Epithelial cell of umbilical artery (primary cell): Measurements from ENCODE around the gene PGAP3. TPM values are rescaled to one million over a fixed set of nuclear protein-coding genes. Genes with fewer than 3 reads are reported as not detected.

Source experiments
- total RNA-seq: library from RNA; depleted of rRNA; stranded (reverse); fragments of >200 nt; gene quantifications from 2 replicates; pipeline ENCODE4 v1.2.3, GENCODE V29; 2014

PGAP3 gene
- 1.9 and 5.6 TPM in 2 replicates for total RNA-seq

GRCh38 chr17:39687546-39688474 is at the start of gene PGAP3:
TSS of gene PGAP3 (minus strand) at chr17:39688057. CDS start at chr17:39688014, 43 bp downstream.

GRCh38 chr17:39730095-39730921 is 42.5 kb upstream of the PGAP3 start, which contains the start of gene MIEN1:
TSS of gene MIEN1 (minus strand) at chr17:39730532. CDS start at chr17:39730495, 37 bp downstream.

GRCh38 chr17:39699818-39700147 is 11.9 kb upstream of the PGAP3 start, which contains the start of gene ERBB2:
TSS of gene ERBB2 (plus strand) at chr17:39700064. CDS start at chr17:39700239, 175 bp downstream.

GRCh38 chr17:39667945-39668924 is 19.6 kb downstream of the PGAP3 start, which contains the start of gene PNMT:
TSS of gene PNMT (plus strand) at chr17:39668453. CDS start at chr17:39668476, 23 bp downstream.

GRCh38 chr17:39664581-39665561 is 23.0 kb downstream of the PGAP3 start, which contains the start of gene TCAP:
TSS of gene TCAP (plus strand) at chr17:39665349. CDS start at chr17:39665360, 11 bp downstream.

GRCh38 chr17:39636927-39637736 is 50.7 kb downstream of the PGAP3 start, which contains the start of gene STARD3:
TSS of gene STARD3 (plus strand) at chr17:39637144. CDS start at chr17:39653532, 16,388 bp downstream.

GRCh38 chr17:39626171-39627046 is 61.4 kb downstream of the PGAP3 start, which contains the start of gene PPP1R1B:
TSS of gene PPP1R1B (plus strand) at chr17:39626952. CDS start at chr17:39627393, 441 bp downstream.

Other genes starting within 250 kb of the PGAP3 start
- gene MED1, start 236.8 kb downstream of the PGAP3 start, total RNA-seq, result 16.6 and 18.8 TPM in 2 replicates
- gene CDK12, start 226.6 kb downstream of the PGAP3 start, total RNA-seq, result 16.2 and 21.1 TPM in 2 replicates
- not detected in 2 replicates for gene NEUROD2, start 80.1 kb downstream of the PGAP3 start, total RNA-seq
- gene PPP1R1B, start 61.1 kb downstream of the PGAP3 start, total RNA-seq, result not detected in 2 replicates
- gene STARD3, start 50.9 kb downstream of the PGAP3 start, total RNA-seq, result 16.7 and 19.8 TPM in 2 replicates
- under 0.01 and 0.15 TPM in 2 replicates for gene TCAP, start 22.7 kb downstream of the PGAP3 start, total RNA-seq
- gene PNMT, start 19.6 kb downstream of the PGAP3 start, total RNA-seq, result not detected in 2 replicates
- 15.3 TPM in 2 replicates for gene ERBB2, start 12.0 kb upstream of the PGAP3 start, total RNA-seq
- 15.9 and 25.4 TPM in 2 replicates for gene MIEN1, start 42.5 kb upstream of the PGAP3 start, total RNA-seq
- gene GRB7, start 49.9 kb upstream of the PGAP3 start, total RNA-seq, result not detected in 2 replicates
- under 0.01 TPM in 1 of 2 replicates, not detected in the other for gene IKZF3, start 176.3 kb upstream of the PGAP3 start, total RNA-seq
- not detected in 2 replicates for gene ZPBP2, start 180.1 kb upstream of the PGAP3 start, total RNA-seq
- 0.65 and 2.7 TPM in 2 replicates for gene GSDMB, start 230.6 kb upstream of the PGAP3 start, total RNA-seq
- 21.4 and 23.1 TPM in 2 replicates for gene ORMDL3, start 239.5 kb upstream of the PGAP3 start, total RNA-seq
- not detected in 2 replicates for gene LRRC3C, start 239.7 kb upstream of the PGAP3 start, total RNA-seq